ENCODE measurements around the gene PROM1. TPM values are rescaled to one million over a fixed set of nuclear protein-coding genes. Genes with fewer than 3 reads are reported as not detected.

Gene PROM1
- total RNA-seq, 2 experiments from 2014 or later: not detected

- ChIA-PET POLR2A (interaction anchor here (0.7 to 1.2 kb wide), 2 partner anchors 10 to 21 kb away, joined by 3 read pairs; no protein-coding TSS in a partner anchor), CTCF (ENCODE audit: unreplicated experiment) (no interaction called here)
- Histone ChIP-seq H2AFZ (ENCODE audit: low read length) (no peak overlapping the region), H3K4me1 (ENCODE audit: insufficient read depth, low read length, poor library complexity, severe bottlenecking) (no peaks in the 10 kb centered on the region), H3K9me2 (ENCODE audit: insufficient read depth, low read length) (no peaks in the 10 kb centered on the region), H3K79me2 (ENCODE audit: insufficient read depth, low read depth, low read length) (no peaks in the 10 kb centered on the region), H4K20me1 (ENCODE audit: insufficient read depth, low read length) (no peaks in the 10 kb centered on the region), H3K9me3 (ENCODE audit: low read length) (no peaks in the 10 kb centered on the region), H3K36me3 (ENCODE audit: insufficient read depth, low read length) (no peaks in the 10 kb centered on the region), H3K27ac (ENCODE audit: low read depth, low read length, poor library complexity, severe bottlenecking) (no peak overlapping the region), H3K4me3 (ENCODE audit: low read depth, low read length, poor library complexity, severe bottlenecking) (no peak overlapping the region), H3K4me2 (ENCODE audit: low read length) (no peak overlapping the region)
- TF ChIP-seq EZH2phosphoT487 (IDR thresholded peaks at IDR 0.05; ENCODE audit: borderline replicate concordance, low read depth, low read length) (no peak), CTCF (conservative IDR thresholded peaks at IDR 0.05; ENCODE audit: low read length) (no peak)
- intact Hi-C loops (cut with micrococcal nuclease; ENCODE audit: unreplicated experiment): no loop called here
- DNase-seq (ENCODE audit: low spot score): no peak
- no TSS peak for BruUV-seq (replicated peaks)
Observed at GRCh38 chr4:16110661-16111290, 27.0 kb upstream of the PROM1 start.

- intact Hi-C loops (cut with micrococcal nuclease; ENCODE audit: unreplicated experiment): no loop called here
- no TSS peak for BruUV-seq (replicated peaks)
- Histone ChIP-seq H3K27ac (ENCODE audit: low read depth, low read length, poor library complexity, severe bottlenecking) (no peak overlapping the region), H3K4me2 (ENCODE audit: low read length) (no peak overlapping the region), H2AFZ (ENCODE audit: low read length) (no peak overlapping the region), H3K9me2 (ENCODE audit: insufficient read depth, low read length) (no peaks in the 10 kb centered on the region), H3K4me3 (ENCODE audit: low read depth, low read length, poor library complexity, severe bottlenecking) (no peak overlapping the region), H3K36me3 (ENCODE audit: insufficient read depth, low read length) (no peaks in the 10 kb centered on the region), H3K9me3 (ENCODE audit: low read length) (no peaks in the 10 kb centered on the region), H4K20me1 (ENCODE audit: insufficient read depth, low read length) (no peaks in the 10 kb centered on the region), H3K4me1 (ENCODE audit: insufficient read depth, low read length, poor library complexity, severe bottlenecking) (no peaks in the 10 kb centered on the region), H3K79me2 (ENCODE audit: insufficient read depth, low read depth, low read length) (no peaks in the 10 kb centered on the region)
- POLR2A ChIA-PET: no interaction called here
- TF ChIP-seq EZH2phosphoT487 (IDR thresholded peaks at IDR 0.05; ENCODE audit: borderline replicate concordance, low read depth, low read length): no peak
- no peak for TF ChIP-seq CTCF (conservative IDR thresholded peaks at IDR 0.05; ENCODE audit: low read length)
- DNase-seq (ENCODE audit: low spot score): no peak
- CTCF ChIA-PET (ENCODE audit: unreplicated experiment): no interaction called here
Observed at GRCh38 chr4:16110199-16110598, 26.4 kb upstream of the PROM1 start.

GRCh38 chr4:16109256-16109655, 25.4 kb upstream of the PROM1 start:
- Histone ChIP-seq H4K20me1 (ENCODE audit: insufficient read depth, low read length) (no peaks in the 10 kb centered on the region), H3K4me2 (ENCODE audit: low read length) (no peak overlapping the region), H3K4me1 (ENCODE audit: insufficient read depth, low read length, poor library complexity, severe bottlenecking) (no peaks in the 10 kb centered on the region), H3K4me3 (ENCODE audit: low read depth, low read length, poor library complexity, severe bottlenecking) (no peak overlapping the region), H3K36me3 (ENCODE audit: insufficient read depth, low read length) (no peaks in the 10 kb centered on the region), H3K9me2 (ENCODE audit: insufficient read depth, low read length) (no peaks in the 10 kb centered on the region), H3K9me3 (ENCODE audit: low read length) (no peaks in the 10 kb centered on the region), H3K27ac (ENCODE audit: low read depth, low read length, poor library complexity, severe bottlenecking) (no peak overlapping the region), H3K79me2 (ENCODE audit: insufficient read depth, low read depth, low read length) (no peaks in the 10 kb centered on the region), H2AFZ (ENCODE audit: low read length) (no peak overlapping the region)
- ChIA-PET CTCF (ENCODE audit: unreplicated experiment) (no interaction called here), POLR2A (no interaction called here)
- TF ChIP-seq CTCF (conservative IDR thresholded peaks at IDR 0.05; ENCODE audit: low read length) (no peak), EZH2phosphoT487 (IDR thresholded peaks at IDR 0.05; ENCODE audit: borderline replicate concordance, low read depth, low read length) (no peak)
- intact Hi-C loops (cut with micrococcal nuclease; ENCODE audit: unreplicated experiment): no loop called here
- no peak for DNase-seq (ENCODE audit: low spot score)
- no TSS peak for BruUV-seq (replicated peaks)

Measured in OCI-LY7 (cell line).